Neuron (in vitro differentiated cells): Measurements from ENCODE around the gene MPPED1.

ENCODE experiments used
- H2AFZ ChIP-seq: one replicate; pipeline ENCODE4 v1.6.1; 2013; ENCODE audit warnings: low read depth, mild to moderate bottlenecking, inconsistent platforms, low read length, moderate library complexity
- H3K27me3 ChIP-seq: one replicate; pipeline ENCODE4 v1.6.1; 2013; ENCODE audit warnings: low read length; ENCODE audit not compliant: insufficient read depth
- H3K36me3 ChIP-seq: one replicate; pipeline ENCODE4 v1.6.1; 2013; ENCODE audit warnings: low read length; ENCODE audit not compliant: insufficient read depth
- H3K4me1 ChIP-seq: one replicate; pipeline ENCODE4 v1.6.1; 2013; ENCODE audit warnings: low read length; ENCODE audit not compliant: insufficient read depth
- H3K4me3 ChIP-seq: 2 replicates; pipeline ENCODE4 v1.5.1; 2013; ENCODE audit warnings: mild to moderate bottlenecking, low read length, moderate library complexity
- H3K9me3 ChIP-seq: one replicate; pipeline ENCODE4 v1.6.1; 2013; ENCODE audit warnings: low read length

The MPPED1 gene

DNA sequence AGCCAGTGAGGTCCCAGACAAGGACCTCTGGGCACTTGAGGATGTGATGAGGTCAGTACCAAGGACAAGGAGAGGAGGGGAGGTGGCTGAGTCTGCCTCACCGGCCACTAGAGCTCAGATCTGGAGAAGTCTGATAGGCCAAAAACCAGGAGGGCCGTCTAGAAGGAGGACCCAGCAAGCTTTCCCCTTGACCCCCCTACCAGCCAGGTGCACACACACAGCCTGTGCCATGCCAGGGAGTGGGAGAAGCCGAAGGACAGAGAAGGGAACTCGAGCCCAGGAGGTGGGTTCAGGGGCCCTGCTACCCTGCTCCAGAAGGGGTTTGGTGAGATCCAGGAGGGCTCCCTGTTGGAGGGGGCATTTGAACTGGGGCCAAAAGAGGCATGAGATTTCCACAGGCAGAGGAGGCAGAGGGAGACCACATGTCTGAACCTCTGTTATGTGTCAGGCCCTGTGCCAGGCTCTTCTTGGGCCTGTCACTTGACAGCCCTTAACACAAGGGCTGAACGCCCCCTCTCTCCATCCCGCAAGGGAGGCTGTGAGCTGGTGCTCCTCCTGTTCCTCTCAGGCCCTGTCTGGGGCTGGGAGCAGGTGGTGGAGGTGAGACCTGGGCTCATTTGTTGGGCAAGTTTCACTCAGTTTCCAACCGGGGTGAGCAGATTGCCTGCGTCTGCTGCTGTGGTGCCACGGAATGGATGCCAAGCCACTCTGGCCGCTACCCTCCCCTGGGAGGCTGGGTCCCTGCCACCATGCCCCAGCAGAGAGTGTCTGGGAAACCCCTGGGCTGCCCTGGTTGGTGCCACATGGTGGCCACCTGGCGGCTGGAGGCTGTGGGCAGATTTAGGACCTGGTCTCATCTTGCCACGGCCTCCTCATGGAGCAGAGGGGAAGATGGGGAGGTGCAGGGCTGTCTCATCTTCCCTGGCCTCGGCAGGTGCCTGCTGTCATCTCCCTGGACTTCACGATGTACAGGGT is 65.2 kb downstream of the MPPED1 start:
- no peak overlapping the region for H3K4me3 ChIP-seq
- no peaks in the 10 kb centered on the region for H3K9me3 ChIP-seq
- no peaks in the 10 kb centered on the region for H3K36me3 ChIP-seq
- H2AFZ ChIP-seq: no peak overlapping the region
- peaks cover 5% of the 10 kb centered on the region for H3K27me3 ChIP-seq
- no peaks in the 10 kb centered on the region for H3K4me1 ChIP-seq

DNA sequence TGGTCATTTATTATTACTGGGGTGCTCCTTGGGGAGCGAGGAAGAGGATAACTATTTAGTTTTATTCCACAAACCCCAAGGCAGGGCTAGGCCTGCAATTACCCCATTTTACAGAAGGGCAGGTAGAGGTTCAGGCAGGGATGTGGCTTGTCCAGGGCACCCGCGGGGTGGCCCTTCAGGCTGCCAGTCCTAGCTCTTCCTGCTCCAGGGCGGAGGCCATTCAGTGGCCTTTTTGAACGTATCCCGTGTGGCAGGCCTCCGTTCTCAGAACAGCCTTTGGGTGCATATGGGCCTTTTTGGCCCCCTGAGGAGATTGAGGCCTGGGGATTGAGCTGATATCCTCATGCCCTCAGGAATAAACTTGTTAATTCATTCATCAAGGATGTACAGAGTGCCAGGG is 66.2 kb downstream of the MPPED1 start:
- Histone ChIP-seq H2AFZ (no peak overlapping the region), H3K4me3 (no peak overlapping the region), H3K9me3 (no peaks in the 10 kb centered on the region), H3K36me3 (no peaks in the 10 kb centered on the region), H3K27me3 (peaks cover 5% of the 10 kb centered on the region), H3K4me1 (no peaks in the 10 kb centered on the region)

DNA sequence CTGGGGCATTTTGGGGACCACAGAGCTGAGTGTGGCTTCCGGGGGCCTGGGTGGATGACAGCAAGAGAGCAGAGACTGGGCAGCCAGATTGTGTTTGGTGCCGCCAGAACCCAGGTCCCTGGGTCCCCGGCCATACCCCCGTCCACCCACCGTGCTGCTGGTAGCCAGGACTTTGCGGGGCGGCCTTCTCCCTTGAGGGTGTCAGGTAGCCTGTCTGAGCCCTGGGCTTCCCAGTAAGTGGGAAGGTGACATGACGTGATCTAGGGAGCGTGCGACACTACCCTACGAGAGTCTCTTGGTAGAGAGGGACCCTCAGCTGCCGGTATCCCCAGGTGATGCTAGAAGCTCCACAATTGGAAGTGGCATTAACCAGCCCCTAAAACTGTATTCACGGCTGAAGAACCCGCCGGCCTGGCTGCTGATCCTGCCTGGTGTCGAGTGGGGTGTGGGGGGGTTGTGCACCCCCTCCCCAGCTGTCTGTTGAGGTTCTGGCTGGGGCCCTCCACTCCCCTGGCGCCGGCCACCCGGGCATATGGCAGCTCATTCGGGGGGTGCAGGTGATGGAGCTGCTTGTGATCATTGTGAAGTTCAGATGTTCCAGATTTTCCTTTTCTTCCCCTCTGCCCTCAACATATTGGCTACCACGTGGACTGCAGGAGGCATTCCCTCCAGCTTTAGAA is 66.9 kb downstream of the MPPED1 start:
- Histone ChIP-seq H3K4me1 (no peaks in the 10 kb centered on the region), H3K36me3 (no peaks in the 10 kb centered on the region), H3K27me3 (peaks cover 5% of the 10 kb centered on the region), H2AFZ (no peak overlapping the region), H3K9me3 (no peaks in the 10 kb centered on the region), H3K4me3 (no peak overlapping the region)

DNA sequence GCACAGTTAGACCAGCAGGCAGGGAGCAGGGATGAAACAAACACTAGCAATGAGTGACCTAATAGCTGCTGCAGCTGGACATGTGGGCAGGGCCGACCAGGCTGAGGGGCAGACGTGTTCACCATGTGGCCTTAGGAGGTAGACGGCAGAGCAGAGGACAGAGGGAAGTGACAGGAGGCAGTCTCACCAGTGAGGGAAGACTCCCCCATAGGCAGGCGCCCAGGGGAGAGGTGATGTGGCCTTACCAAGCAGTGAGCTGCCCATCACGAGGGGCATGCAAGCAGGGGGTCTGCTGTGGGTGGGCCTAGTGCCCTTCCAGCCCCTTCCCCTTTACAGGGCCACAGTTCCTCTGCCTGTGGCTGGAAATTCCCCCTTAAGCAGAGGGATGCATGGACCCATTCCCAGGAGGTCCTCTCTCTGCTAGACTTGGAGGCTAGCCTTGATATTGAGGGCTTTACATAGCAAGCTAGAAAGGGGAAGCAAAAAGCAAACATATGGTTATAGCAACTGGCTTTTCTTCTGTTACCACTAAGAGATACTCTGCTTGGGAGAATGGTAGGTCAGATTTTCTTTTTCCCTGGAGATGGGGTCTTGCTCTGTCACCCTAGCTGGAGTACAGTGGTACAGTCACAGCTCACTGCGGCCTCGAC is 67.6 kb downstream of the MPPED1 start:
- H2AFZ ChIP-seq: no peak overlapping the region
- H3K36me3 ChIP-seq: no peaks in the 10 kb centered on the region
- no peaks in the 10 kb centered on the region for H3K4me1 ChIP-seq
- peaks cover 8% of the 10 kb centered on the region for H3K27me3 ChIP-seq
- no peak overlapping the region for H3K4me3 ChIP-seq
- H3K9me3 ChIP-seq: no peaks in the 10 kb centered on the region

DNA sequence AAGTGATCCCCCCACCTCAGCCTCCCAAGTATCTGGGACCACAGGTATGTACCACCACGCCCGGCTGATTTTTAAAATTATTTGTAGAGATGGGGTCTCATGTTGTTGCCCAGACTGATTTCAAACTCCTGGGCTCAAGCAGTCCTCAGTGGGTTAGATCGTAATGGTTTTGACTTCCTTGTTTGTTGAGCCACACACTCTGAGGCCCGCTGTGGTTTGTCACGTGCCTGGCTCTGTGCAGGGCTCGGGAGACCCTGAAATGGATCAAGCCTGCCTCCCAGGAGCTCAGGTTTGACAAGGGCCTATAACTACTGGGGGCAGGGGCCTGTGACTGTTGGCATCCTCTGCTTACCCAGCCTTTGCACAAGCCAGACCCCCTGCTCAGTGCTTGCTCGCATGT is 68.1 kb downstream of the MPPED1 start:
- no peaks in the 10 kb centered on the region for H3K36me3 ChIP-seq
- H2AFZ ChIP-seq: no peak overlapping the region
- H3K27me3 ChIP-seq: peaks cover 8% of the 10 kb centered on the region
- no peaks in the 10 kb centered on the region for H3K4me1 ChIP-seq
- H3K4me3 ChIP-seq: no peak overlapping the region
- no peaks in the 10 kb centered on the region for H3K9me3 ChIP-seq

DNA sequence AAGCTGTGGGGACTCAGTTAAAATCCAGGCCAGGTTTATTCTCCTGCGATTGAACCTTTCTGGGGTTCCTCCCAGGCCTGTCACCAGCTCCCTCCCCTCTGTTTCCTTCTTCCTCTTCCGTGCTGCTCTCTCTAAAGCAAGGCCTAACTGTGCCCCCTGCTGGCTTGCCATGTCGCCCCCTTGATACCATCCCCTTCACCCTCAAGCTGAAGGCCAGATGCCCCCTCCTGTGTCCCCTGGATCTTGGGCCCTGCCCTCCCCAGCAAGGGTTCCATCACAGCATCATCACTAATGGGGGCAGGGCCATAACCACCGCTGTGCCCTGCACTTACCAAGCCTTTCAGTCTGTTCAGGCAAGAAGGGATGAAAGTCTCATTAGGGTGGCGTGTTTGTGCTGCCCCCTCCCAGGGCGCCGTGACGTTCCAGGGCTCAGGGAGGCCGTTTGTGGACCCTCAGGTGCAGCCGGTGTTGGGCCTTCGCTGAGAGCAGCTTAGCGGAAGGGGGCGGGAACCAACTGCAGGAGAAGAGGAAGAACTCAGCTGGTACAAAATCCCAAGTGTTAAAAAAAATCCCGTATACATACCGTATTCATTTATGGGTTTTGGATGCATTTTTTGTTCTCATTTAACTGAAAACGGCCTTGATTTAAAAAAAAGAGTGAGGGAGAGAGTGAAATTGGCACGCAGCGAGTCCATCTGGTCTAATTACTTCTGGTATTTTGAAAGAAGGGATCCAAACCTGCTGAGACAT is 69.9 kb downstream of the MPPED1 start:
- H3K9me3 ChIP-seq: no peaks in the 10 kb centered on the region
- H3K36me3 ChIP-seq: no peaks in the 10 kb centered on the region
- no peak overlapping the region for H3K4me3 ChIP-seq
- peaks cover 8% of the 10 kb centered on the region for H3K27me3 ChIP-seq
- no peak overlapping the region for H2AFZ ChIP-seq
- H3K4me1 ChIP-seq: no peaks in the 10 kb centered on the region

DNA sequence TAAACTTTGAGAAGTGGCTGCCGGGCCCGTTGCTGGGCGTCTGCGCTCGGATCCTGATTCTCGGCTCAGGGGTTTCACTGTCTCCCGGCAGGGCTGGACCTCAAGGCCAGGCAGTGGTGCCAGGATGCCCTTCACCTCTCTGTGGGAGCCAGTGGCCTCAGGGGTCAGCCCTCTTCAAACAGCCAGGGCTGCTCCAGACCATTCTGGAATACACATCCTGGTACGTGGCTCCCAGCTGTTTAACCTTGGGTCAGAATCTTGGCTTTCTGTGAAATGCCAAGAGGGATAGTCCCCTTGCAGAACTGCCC is 70.5 kb downstream of the MPPED1 start:
- Histone ChIP-seq H3K27me3 (peaks cover 8% of the 10 kb centered on the region), H3K36me3 (no peaks in the 10 kb centered on the region), H3K4me1 (no peaks in the 10 kb centered on the region), H3K4me3 (no peak overlapping the region), H3K9me3 (no peaks in the 10 kb centered on the region), H2AFZ (no peak overlapping the region)

DNA sequence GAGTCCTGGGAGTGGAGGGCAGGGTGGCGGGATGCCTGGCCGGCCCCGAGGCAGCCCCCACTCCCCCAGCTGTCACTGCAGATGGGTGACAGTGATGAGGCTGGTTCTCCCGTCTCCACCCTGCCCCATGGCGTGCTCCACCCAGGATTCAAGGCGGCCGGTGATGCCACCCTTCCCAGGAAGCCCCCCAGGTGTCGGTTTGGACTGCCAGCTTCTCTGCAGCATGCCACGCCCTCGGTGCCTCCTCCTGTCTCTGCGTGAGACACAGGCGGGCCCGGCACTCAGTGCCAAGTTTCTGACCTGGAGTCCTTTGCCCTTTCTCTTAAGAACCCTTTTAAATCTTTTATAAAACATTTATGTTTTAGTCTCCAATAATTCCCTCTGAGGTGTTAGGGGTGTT is 71.5 kb downstream of the MPPED1 start:
- Histone ChIP-seq H3K9me3 (no peaks in the 10 kb centered on the region), H2AFZ (no peak overlapping the region), H3K36me3 (no peaks in the 10 kb centered on the region), H3K27me3 (peaks cover 8% of the 10 kb centered on the region), H3K4me1 (no peaks in the 10 kb centered on the region), H3K4me3 (no peak overlapping the region)

DNA sequence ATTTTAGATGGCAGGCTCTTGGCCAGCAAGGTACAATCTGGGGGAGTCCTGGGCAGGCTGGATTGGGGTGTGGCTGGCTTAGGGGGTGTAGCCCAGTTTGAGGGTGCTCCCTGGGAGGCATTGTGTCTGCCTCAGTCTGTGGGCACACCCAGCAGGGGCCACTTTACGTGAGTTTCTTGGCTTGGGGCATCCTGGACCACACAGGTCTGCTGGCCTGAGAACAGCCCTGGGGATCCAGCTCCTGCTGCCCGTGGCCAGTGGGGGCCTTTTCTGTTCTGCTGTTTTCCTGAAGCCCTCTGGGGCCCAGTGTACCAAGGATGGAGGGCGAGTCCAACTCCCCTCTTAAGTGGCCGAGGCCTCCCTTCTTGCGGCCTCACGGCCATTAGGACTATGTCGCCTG is 71.9 kb downstream of the MPPED1 start:
- H3K9me3 ChIP-seq: no peaks in the 10 kb centered on the region
- no peaks in the 10 kb centered on the region for H3K4me1 ChIP-seq
- H3K36me3 ChIP-seq: no peaks in the 10 kb centered on the region
- H2AFZ ChIP-seq: no peak overlapping the region
- H3K4me3 ChIP-seq: no peak overlapping the region
- peaks cover 8% of the 10 kb centered on the region for H3K27me3 ChIP-seq

DNA sequence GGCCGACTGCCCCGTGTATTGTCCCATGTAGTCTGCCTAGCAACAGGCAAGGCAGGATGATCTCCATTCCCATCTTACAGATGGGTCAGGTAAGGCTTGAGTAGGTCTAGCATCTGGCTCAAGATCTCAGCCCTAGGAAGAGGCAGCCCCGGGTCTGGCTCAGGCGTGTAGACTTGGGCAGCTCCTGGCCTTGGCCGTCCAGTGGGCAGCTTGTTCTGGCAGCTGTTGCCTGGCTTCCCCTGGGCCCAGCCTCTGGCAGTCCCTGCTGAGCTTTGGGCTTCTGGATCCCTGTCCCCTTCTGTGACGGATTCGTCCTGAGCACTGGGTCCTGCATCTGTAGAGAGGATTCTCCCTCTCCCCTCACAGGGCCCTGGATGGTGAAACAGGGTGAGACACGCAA is 72.4 kb downstream of the MPPED1 start:
- peaks cover 8% of the 10 kb centered on the region for H3K27me3 ChIP-seq
- H3K36me3 ChIP-seq: no peaks in the 10 kb centered on the region
- H2AFZ ChIP-seq: no peak overlapping the region
- no peaks in the 10 kb centered on the region for H3K9me3 ChIP-seq
- H3K4me3 ChIP-seq: no peak overlapping the region
- no peaks in the 10 kb centered on the region for H3K4me1 ChIP-seq

DNA sequence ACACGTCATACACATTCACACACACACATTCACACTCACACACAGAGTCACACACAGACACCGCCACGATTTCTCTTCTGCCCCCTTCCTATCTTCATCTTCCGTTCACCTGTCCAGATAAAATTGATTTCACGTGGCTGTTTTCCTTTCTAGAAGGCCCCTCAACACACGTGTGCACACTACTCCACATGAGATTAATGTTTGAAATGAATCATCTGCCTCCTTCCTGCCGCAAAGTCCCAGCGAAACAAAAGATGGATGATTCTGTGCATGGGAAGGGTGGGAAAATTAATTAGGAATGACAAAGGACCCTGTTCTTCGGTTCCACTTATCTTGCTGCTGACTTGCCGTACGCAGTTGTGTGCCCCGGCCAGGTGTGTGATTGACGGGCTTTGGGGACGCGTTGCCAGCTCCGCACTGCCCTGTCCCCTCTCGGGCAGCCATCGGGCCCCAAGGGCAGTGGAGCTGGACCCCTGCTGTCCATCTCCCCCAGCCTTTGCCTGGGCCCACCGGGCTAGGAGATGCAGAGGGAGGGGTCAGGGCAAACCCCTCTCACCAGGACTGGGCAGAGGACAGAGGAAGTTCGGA is 73.8 kb downstream of the MPPED1 start:
- H3K4me3 ChIP-seq: no peak overlapping the region
- no peaks in the 10 kb centered on the region for H3K36me3 ChIP-seq
- no peaks in the 10 kb centered on the region for H3K9me3 ChIP-seq
- peaks cover 3% of the 10 kb centered on the region for H3K27me3 ChIP-seq
- no peak overlapping the region for H2AFZ ChIP-seq
- no peaks in the 10 kb centered on the region for H3K4me1 ChIP-seq

DNA sequence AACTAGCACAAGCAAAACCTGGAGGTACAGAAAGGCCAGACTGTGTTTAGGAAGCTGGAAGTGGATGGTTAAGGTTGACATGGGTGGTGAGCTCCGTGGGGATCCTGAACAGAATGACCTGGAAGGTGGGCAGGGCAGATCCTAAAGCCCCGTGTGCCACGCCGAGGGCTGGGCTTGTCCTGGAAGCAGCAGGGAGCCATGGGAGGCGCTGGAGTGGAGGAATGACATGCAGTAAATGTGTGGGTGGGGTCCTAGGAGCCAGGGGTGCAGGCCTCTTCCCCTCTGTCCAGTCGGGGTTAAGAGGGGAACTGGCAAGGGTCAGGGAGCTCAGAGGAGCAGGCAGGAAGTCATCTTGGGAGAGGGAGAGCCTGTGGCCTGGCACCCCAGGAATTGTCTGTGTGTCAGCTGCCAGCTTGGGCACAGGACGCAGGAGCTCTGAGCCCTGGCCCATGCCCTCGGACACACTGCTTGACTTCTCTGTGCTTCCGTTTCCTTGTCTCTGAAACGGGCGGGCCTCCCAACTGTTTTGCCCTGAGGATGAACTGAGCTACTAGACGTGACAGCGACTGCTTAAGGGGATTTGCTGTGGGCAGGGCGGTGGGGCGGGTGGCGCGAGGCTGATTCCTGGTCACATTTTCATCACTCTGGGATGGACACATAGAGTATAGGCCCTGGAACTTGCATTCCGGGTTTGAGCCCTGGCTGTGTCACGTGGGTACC is 75.7 kb downstream of the MPPED1 start:
- H2AFZ ChIP-seq: no peak overlapping the region
- H3K36me3 ChIP-seq: no peaks in the 10 kb centered on the region
- H3K4me1 ChIP-seq: no peaks in the 10 kb centered on the region
- H3K9me3 ChIP-seq: no peaks in the 10 kb centered on the region
- peaks cover 3% of the 10 kb centered on the region for H3K27me3 ChIP-seq
- H3K4me3 ChIP-seq: no peak overlapping the region
